Mammary epithelial cell (primary cell): ENCODE results near the gene USE1.

Experiments used
- CTCF ChIP-seq, 2 donors: IDR thresholded peaks in 1 of 2; conservative IDR thresholded peaks in 1 of 2; 2 replicates each; pipeline ENCODE4 v1.5.1; 2011 to 2012; ENCODE audit warnings: inconsistent platforms in 2 of 2, low read length in 2 of 2, mild to moderate bottlenecking in 2 of 2, control low read depth in 1 of 2, low read depth in 1 of 2; ENCODE audit not compliant: insufficient read depth in 1 of 2; ENCODE audit errors: extremely low read depth in 1 of 2
- EZH2 ChIP-seq: IDR thresholded peaks from 2 replicates; pipeline ENCODE4 v1.6.1; 2012; ENCODE audit warnings: low read length, inconsistent platforms, borderline replicate concordance

- no peak for TF ChIP-seq CTCF (conservative IDR thresholded peaks at IDR 0.05 in 1 of 2, IDR thresholded peaks at IDR 0.05 in 1 of 2; ENCODE audit: extremely low read depth in 1 of 2, insufficient read depth in 1 of 2, low read depth in 1 of 2, low read length in 2 of 2)
- TF ChIP-seq EZH2: no peak
Observed at GRCh38 chr19:17264641-17264979, 49.5 kb downstream of the USE1 start, which contains the start of gene USHBP1.
